ENCODE results near the gene AKT1. TPM values are rescaled to one million over a fixed set of nuclear protein-coding genes. Genes with fewer than 3 reads are reported as not detected.

The AKT1 gene
- total and polyA plus RNA-seq, 2 of the 13 experiments (the other 11 are each of a cell fraction or from before 2014, with no cell fraction given): 96.2 to 116 TPM

DNA sequence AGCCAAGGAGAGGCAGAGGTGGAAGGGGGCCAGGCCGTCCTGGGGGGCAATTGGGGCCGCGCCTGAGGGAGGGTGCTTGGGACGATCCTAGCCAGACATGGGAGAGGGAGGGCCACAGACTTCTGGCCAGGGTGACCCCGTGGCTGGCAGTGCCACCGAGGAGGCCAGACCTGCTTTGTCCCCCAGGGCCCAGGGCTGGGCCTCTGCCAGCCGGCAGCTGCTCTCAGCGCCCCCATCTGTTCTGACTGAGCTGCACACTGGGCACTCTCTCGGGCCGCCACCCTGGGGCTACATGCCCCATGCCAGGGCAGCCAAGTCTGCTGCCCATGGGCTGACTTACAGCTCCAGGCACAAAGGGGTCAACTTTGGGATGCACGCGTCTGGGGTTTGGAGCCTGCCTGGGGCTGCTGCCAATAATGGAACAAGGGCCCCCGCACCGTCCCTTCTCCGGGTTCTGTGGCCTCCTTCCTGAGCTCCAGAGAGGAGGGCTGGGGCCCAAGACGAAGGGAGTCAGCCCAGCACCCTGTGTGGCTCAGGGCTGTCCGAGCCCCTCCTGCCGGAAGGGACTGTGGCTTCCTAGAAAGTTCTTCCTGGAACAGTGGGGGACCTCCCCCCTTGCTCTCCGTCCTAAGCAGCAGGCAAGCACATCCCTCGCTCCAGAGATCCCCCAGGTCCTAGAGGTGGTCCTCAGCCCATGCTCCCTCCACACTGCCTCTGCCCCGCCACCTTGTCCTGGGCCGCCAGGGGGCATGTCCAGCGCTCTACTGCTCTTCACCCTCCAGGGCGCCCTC lies 70.4 kb downstream of the AKT1 start (continued):
- TF ChIP-seq, protein P1, sequence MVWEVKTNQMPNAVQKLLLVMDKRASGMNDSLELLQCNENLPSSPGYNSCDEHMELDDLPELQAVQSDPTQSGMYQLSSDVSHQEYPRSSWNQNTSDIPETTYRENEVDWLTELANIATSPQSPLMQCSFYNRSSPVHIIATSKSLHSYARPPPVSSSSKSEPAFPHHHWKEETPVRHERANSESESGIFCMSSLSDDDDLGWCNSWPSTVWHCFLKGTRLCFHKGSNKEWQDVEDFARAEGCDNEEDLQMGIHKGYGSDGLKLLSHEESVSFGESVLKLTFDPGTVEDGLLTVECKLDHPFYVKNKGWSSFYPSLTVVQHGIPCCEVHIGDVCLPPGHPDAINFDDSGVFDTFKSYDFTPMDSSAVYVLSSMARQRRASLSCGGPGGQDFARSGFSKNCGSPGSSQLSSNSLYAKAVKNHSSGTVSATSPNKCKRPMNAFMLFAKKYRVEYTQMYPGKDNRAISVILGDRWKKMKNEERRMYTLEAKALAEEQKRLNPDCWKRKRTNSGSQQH (CRISPR knock-in tag; IDR thresholded peaks at IDR 0.05; ENCODE audit: low read depth): peak; percentile 48; the same call in 1 of the 2 replicates
- 0 out of 2 replicates have a peak, but pooled peaks have one; percentile 16 for TF ChIP-seq NR2F6 (IDR thresholded peaks at IDR 0.05)
- no peak; the same call in 1 of the 2 replicates for TF ChIP-seq NR2F6 (CRISPR knock-in tag; IDR thresholded peaks at IDR 0.05)
- peak; percentile 74; the same call in 1 of the 2 replicates for TF ChIP-seq ZBTB7A (CRISPR knock-in tag; IDR thresholded peaks at IDR 0.05)
- 0 out of 2 replicates have a peak, but pooled peaks have one; percentile 10 for TF ChIP-seq ZNF160 (CRISPR knock-in tag; IDR thresholded peaks at IDR 0.05)
- TF ChIP-seq, protein P2, sequence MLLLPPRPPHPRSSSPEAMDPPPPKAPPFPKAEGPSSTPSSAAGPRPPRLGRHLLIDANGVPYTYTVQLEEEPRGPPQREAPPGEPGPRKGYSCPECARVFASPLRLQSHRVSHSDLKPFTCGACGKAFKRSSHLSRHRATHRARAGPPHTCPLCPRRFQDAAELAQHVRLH (CRISPR knock-in tag; IDR thresholded peaks at IDR 0.05; ENCODE audit: borderline replicate concordance, low read depth): peak; percentile 61
- peak; percentile 90 for TF ChIP-seq ZMYM3 (CRISPR knock-in tag; IDR thresholded peaks at IDR 0.05)
- peak; percentile 50 for TF ChIP-seq MED1 (CRISPR knock-in tag; IDR thresholded peaks at IDR 0.05)
- TF ChIP-seq, protein P3, sequence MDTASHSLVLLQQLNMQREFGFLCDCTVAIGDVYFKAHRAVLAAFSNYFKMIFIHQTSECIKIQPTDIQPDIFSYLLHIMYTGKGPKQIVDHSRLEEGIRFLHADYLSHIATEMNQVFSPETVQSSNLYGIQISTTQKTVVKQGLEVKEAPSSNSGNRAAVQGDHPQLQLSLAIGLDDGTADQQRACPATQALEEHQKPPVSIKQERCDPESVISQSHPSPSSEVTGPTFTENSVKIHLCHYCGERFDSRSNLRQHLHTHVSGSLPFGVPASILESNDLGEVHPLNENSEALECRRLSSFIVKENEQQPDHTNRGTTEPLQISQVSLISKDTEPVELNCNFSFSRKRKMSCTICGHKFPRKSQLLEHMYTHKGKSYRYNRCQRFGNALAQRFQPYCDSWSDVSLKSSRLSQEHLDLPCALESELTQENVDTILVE (CRISPR knock-in tag; IDR thresholded peaks at IDR 0.05): 0 out of 2 replicates have a peak, but pooled peaks have one; percentile 46
- peak; percentile 37 for TF ChIP-seq RBFOX2 (IDR thresholded peaks at IDR 0.05; ENCODE audit: low read depth, low read length)
- TF ChIP-seq, protein P4, sequence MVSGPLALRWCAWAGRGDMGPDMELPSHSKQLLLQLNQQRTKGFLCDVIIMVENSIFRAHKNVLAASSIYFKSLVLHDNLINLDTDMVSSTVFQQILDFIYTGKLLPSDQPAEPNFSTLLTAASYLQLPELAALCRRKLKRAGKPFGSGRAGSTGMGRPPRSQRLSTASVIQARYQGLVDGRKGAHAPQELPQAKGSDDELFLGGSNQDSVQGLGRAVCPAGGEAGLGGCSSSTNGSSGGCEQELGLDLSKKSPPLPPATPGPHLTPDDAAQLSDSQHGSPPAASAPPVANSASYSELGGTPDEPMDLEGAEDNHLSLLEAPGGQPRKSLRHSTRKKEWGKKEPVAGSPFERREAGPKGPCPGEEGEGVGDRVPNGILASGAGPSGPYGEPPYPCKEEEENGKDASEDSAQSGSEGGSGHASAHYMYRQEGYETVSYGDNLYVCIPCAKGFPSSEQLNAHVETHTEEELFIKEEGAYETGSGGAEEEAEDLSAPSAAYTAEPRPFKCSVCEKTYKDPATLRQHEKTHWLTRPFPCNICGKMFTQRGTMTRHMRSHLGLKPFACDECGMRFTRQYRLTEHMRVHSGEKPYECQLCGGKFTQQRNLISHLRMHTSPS (CRISPR knock-in tag; IDR thresholded peaks at IDR 0.05; ENCODE audit: low read depth): peak; percentile 86
- 0 out of 2 replicates have a peak, but pooled peaks have one; percentile 16 for TF ChIP-seq FOSL2 (CRISPR knock-in tag; IDR thresholded peaks at IDR 0.05)
- peak; percentile 13; the same call in 1 of the 2 replicates for TF ChIP-seq POLR2AphosphoS5 (IDR thresholded peaks at IDR 0.05; ENCODE audit: low read depth, low read length)
- 0 out of 2 replicates have a peak, but pooled peaks have one; percentile 47 for TF ChIP-seq RARA (CRISPR knock-in tag; IDR thresholded peaks at IDR 0.05)
- TF ChIP-seq ZC3H4 (CRISPR knock-in tag; IDR thresholded peaks at IDR 0.05; ENCODE audit: borderline replicate concordance): no peak
- 0 out of 4 replicates have a peak, but pooled peaks of 1 of the 2 experiments have one; percentile 23 for TF ChIP-seq NR2F1 (CRISPR knock-in tag; IDR thresholded peaks at IDR 0.05)
- no peak for TF ChIP-seq GABPA (IDR thresholded peaks at IDR 0.05; ENCODE audit: low read depth, low read length)
- peak; percentile 70 for TF ChIP-seq GABPA (CRISPR knock-in tag; IDR thresholded peaks at IDR 0.05; ENCODE audit: low read depth)
- 0 out of 2 replicates have a peak, but pooled peaks have one; percentile 24 for TF ChIP-seq KDM2A (CRISPR knock-in tag; IDR thresholded peaks at IDR 0.05; ENCODE audit: borderline replicate concordance, low read depth)
- TF ChIP-seq BRD4 (CRISPR knock-in tag; IDR thresholded peaks at IDR 0.05): 0 out of 2 replicates have a peak, but pooled peaks have one; percentile 16
- TF ChIP-seq SP5 (CRISPR knock-in tag; IDR thresholded peaks at IDR 0.05; ENCODE audit: borderline replicate concordance, low read depth): peak; percentile 11; the same call in 1 of the 2 replicates
- TF ChIP-seq SP1 (IDR thresholded peaks at IDR 0.05): no peak
- TF ChIP-seq SP1 (CRISPR knock-in tag; IDR thresholded peaks at IDR 0.05): peak; percentile 54
- TF ChIP-seq HNRNPL (IDR thresholded peaks at IDR 0.05; ENCODE audit: low read depth, low read length): peak; percentile 100
- TF ChIP-seq KDM3A (CRISPR knock-in tag; IDR thresholded peaks at IDR 0.05; ENCODE audit: low read depth): peak; percentile 44; the same call in 1 of the 2 replicates
- 0 out of 2 replicates have a peak, but pooled peaks have one; percentile 21 for TF ChIP-seq ZSCAN25 (CRISPR knock-in tag; IDR thresholded peaks at IDR 0.05)
- TF ChIP-seq XRCC5 (optimal IDR thresholded peaks at IDR 0.05; ENCODE audit: low read length): peak; percentile 42
- no peak for TF ChIP-seq ZNF7 (CRISPR knock-in tag; IDR thresholded peaks at IDR 0.05)
